Thoracic aorta (tissue), 2 donors: Measurements from ENCODE around the gene A1CF. TPM values are rescaled to one million over a fixed set of nuclear protein-coding genes. Genes with fewer than 3 reads are reported as not detected.

ENCODE experiments used
- ATAC-seq: fragments of 150-250 bp; one replicate; pipeline ENCODE4 v1.8.0; 2017; ENCODE audit warnings: low read depth; ENCODE audit not compliant: insufficient number of reproducible peaks, low FRiP score
- DNase-seq: peaks from one replicate; pipeline ENCODE4 v3.0.0-alpha.2; 2020; ENCODE audit warnings: low spot score
- H3K27ac ChIP-seq, 2 donors: fragments of 200-600 bp; sonication (generic); 1 replicate in 1 of 2; 2 replicates in 1 of 2; pipeline ENCODE4 v1.5.1; 2016; ENCODE audit warnings: mild to moderate bottlenecking in 2 of 2, moderate library complexity in 2 of 2
- H3K27me3 ChIP-seq: fragments of 200-600 bp; sonication (generic); replicated peaks from 2 replicates; pipeline ENCODE4 v1.6.0; 2016; ENCODE audit warnings: mild to moderate bottlenecking; ENCODE audit not compliant: insufficient read depth
- H3K36me3 ChIP-seq: fragments of 200-600 bp; sonication (generic); one replicate; pipeline ENCODE4 v1.5.1; 2016
- H3K4me1 ChIP-seq, 2 donors: fragments of 200-600 bp; sonication (generic); 1 replicate in 1 of 2; 2 replicates in 1 of 2; pipeline versions ENCODE4 v1.5.1 to v1.6.0; 2016; ENCODE audit warnings: low read depth in 2 of 2, mild to moderate bottlenecking in 1 of 2; ENCODE audit not compliant: control insufficient read depth in 1 of 2
- H3K4me3 ChIP-seq: fragments of 200-600 bp; sonication (generic); 2 replicates; pipeline ENCODE4 v1.5.1; 2016; ENCODE audit warnings: mild to moderate bottlenecking
- H3K9me3 ChIP-seq: fragments of 200-600 bp; sonication (generic); 2 replicates; pipeline ENCODE4 v1.5.1; 2016
- total RNA-seq, 2 donors: library from RNA; depleted of rRNA; stranded (reverse); fragments of >200 nt; gene quantifications; one replicate each; pipeline versions ENCODE4 v1.1.0 to v1.2.3, GENCODE V29; 2016
- TF ChIP-seq, protein P1 (sequence below): fragments of 200-600 bp; sonication (generic); IDR thresholded peaks from one replicate; pipeline ENCODE4 v1.5.1; 2019; ENCODE audit warnings: antibody characterized with exemption

The A1CF gene
- total RNA-seq, 2 donors from 2014 or later = not detected

DNA sequence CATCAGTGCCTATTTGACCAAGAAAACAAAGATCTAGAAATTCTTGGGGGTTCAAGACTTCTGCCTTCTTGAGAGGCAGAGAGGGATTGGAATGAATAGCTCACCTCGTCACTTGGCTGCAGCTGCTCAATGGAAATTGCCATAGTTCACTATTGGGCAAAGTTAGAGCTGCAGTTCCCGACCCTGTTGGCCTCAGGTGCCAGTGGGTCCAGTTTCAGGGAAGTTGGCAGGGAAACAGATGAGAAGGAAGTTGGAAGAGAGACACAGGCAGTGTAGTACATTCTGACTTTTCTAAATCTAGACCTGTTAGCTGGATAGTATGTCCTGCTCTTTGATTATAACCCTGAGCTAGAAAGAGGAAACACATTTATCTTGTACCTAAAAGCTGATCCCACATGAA, 19.1 kb downstream of the A1CF start:
- no peaks in the 10 kb centered on the region for H3K36me3 ChIP-seq
- no peak for DNase-seq
- no peaks in the 10 kb centered on the region for H3K9me3 ChIP-seq
- H3K4me1 ChIP-seq = no peaks in the 10 kb centered on the region
- H3K4me3 ChIP-seq = no peak overlapping the region
- H3K27me3 ChIP-seq = no peaks in the 10 kb centered on the region
- no peak overlapping the region for H3K27ac ChIP-seq
- TF ChIP-seq, protein P1, sequence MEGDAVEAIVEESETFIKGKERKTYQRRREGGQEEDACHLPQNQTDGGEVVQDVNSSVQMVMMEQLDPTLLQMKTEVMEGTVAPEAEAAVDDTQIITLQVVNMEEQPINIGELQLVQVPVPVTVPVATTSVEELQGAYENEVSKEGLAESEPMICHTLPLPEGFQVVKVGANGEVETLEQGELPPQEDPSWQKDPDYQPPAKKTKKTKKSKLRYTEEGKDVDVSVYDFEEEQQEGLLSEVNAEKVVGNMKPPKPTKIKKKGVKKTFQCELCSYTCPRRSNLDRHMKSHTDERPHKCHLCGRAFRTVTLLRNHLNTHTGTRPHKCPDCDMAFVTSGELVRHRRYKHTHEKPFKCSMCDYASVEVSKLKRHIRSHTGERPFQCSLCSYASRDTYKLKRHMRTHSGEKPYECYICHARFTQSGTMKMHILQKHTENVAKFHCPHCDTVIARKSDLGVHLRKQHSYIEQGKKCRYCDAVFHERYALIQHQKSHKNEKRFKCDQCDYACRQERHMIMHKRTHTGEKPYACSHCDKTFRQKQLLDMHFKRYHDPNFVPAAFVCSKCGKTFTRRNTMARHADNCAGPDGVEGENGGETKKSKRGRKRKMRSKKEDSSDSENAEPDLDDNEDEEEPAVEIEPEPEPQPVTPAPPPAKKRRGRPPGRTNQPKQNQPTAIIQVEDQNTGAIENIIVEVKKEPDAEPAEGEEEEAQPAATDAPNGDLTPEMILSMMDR = no peak
- ATAC-seq = no peak

DNA sequence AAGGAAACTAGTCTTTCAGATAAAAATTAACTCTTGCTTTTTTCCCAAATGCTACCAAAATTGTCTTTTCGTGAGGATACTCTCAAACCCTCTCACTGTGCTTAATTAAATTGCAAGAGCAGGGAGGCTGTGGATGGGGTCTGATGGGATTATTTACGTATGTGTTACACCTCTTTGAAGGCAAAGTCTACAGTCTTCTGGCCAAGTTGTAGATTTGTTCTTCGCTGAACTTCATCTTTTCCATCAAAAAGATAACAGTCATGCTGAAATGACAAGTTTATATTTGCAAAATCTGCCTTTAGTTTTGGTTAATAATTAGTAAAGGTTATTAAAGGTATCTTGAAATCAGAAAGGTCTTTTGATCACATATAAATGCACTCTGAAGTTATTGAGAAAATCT, 22.7 kb downstream of the A1CF start:
- Histone ChIP-seq H3K4me1 (no peaks in the 10 kb centered on the region), H3K4me3 (no peak overlapping the region), H3K36me3 (no peaks in the 10 kb centered on the region), H3K27me3 (no peaks in the 10 kb centered on the region), H3K9me3 (no peaks in the 10 kb centered on the region), H3K27ac (no peak overlapping the region)
- ATAC-seq (no peak), DNase-seq (no peak)
- TF ChIP-seq, protein P1 = no peak

DNA sequence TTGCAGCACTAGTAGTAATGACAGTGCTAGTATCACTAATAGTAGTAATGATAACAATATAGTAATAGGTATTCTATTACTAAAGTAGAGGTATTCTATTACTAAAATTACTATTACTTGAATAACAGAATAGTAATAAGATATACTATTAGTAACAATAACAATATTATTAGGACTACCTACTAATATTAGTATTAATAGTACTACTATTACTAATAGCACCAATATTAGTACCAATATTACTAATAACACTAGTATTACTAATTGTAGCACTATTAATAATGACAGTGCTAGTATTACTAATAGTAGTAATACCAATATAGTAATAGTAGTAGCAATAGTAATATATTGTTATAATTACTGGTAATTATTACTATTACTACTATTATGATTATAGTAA, 24.1 kb downstream of the A1CF start:
- H3K9me3 ChIP-seq = no peaks in the 10 kb centered on the region
- H3K4me3 ChIP-seq = no peak overlapping the region
- TF ChIP-seq, protein P1 = no peak
- ATAC-seq = no peak
- no peaks in the 10 kb centered on the region for H3K27me3 ChIP-seq
- no peaks in the 10 kb centered on the region for H3K36me3 ChIP-seq
- DNase-seq = no peak
- H3K27ac ChIP-seq = no peak overlapping the region
- H3K4me1 ChIP-seq = no peaks in the 10 kb centered on the region

DNA sequence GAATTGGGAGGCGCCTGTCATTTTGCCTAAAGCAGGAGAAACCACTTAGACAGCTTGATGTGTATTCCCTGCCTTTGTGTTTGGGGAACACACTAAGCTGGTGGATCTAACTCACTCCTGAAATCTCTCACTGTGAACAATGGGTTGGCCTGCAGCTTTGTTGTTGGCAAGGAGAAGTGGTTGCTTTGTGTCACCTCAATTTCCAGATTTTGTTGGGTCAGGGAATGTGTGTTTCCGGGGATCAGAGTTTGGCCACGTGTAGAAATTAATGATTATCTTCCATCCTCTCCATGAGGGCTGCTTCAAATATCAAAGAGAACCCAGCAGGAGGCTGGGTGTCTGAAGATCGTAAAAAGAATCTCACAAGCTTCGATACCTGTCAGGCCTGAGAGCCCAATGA, 27.8 kb downstream of the A1CF start:
- no peaks in the 10 kb centered on the region for H3K4me1 ChIP-seq
- TF ChIP-seq, protein P1 = no peak
- H3K4me3 ChIP-seq = no peak overlapping the region
- no peaks in the 10 kb centered on the region for H3K9me3 ChIP-seq
- no peak for DNase-seq
- H3K36me3 ChIP-seq = no peaks in the 10 kb centered on the region
- H3K27ac ChIP-seq = no peak overlapping the region
- H3K27me3 ChIP-seq = no peaks in the 10 kb centered on the region
- no peak for ATAC-seq

DNA sequence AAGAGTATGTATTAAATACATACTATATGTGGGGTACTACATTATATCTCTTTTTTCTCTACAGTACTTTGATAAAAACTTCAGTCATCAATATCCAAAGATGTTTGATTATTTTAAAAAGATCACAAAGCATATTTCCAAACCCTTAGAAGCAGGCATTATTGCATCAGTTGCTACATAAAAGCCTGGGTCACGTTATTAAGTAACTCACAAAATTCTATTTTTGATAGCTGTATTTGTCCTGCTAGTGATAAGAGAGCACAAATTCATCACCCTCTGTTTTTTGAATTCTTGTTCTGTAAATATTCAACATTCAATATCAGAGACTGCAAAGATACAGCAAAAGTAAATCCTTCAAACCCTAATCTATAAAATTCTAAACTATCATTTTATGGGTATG, 30.0 kb downstream of the A1CF start:
- TF ChIP-seq, protein P1 = no peak
- no peak for DNase-seq
- no peak overlapping the region for H3K27ac ChIP-seq
- no peaks in the 10 kb centered on the region for H3K4me1 ChIP-seq
- no peaks in the 10 kb centered on the region for H3K27me3 ChIP-seq
- ATAC-seq = no peak
- no peaks in the 10 kb centered on the region for H3K9me3 ChIP-seq
- H3K36me3 ChIP-seq = no peaks in the 10 kb centered on the region
- no peak overlapping the region for H3K4me3 ChIP-seq
